Ishikawa (cell line): ENCODE results near the gene BID.
A peak's percentile ranks its signal among the peaks of the same experiment; 100 is the strongest.

Experiments
- CEBPB ChIP-seq: IDR thresholded peaks from 2 replicates; pipeline ENCODE4 v1.6.1; 2012
- CREB1 ChIP-seq: IDR thresholded peaks from 2 replicates; pipeline ENCODE4 v1.6.1; 2012; ENCODE audit warnings: low read depth
- EGR1 ChIP-seq: IDR thresholded peaks from 2 replicates; pipeline ENCODE4 v1.6.1; 2012
- EP300 ChIP-seq: IDR thresholded peaks from 2 replicates; pipeline ENCODE4 v1.6.1; 2012; ENCODE audit warnings: borderline replicate concordance
- FOXM1 ChIP-seq: IDR thresholded peaks from 2 replicates; pipeline ENCODE4 v1.6.1; 2012; ENCODE audit warnings: low read depth, borderline replicate concordance
- MAX ChIP-seq: IDR thresholded peaks from 2 replicates; pipeline ENCODE4 v1.6.1; 2012
- NFIC ChIP-seq: IDR thresholded peaks from 2 replicates; pipeline ENCODE4 v1.6.1; 2012
- RAD21 ChIP-seq: IDR thresholded peaks from 2 replicates; pipeline ENCODE4 v1.6.1; 2012; ENCODE audit warnings: low read depth
- REST ChIP-seq: IDR thresholded peaks from 2 replicates; pipeline ENCODE4 v1.6.1; 2012; ENCODE audit warnings: low read depth, mild to moderate bottlenecking
- TAF1 ChIP-seq: IDR thresholded peaks from 2 replicates; pipeline ENCODE4 v1.6.1; 2012; ENCODE audit warnings: low read depth, mild to moderate bottlenecking
- TCF12 ChIP-seq: IDR thresholded peaks from 2 replicates; pipeline ENCODE4 v1.6.1; 2012; ENCODE audit warnings: low read depth
- TEAD4 ChIP-seq: IDR thresholded peaks from 2 replicates; pipeline ENCODE4 v1.6.1; 2012
- USF1 ChIP-seq: IDR thresholded peaks from 2 replicates; pipeline ENCODE4 v1.6.1; 2012
- YY1 ChIP-seq: IDR thresholded peaks from 2 replicates; pipeline ENCODE4 v1.6.1; 2012; ENCODE audit warnings: low read depth
- ZBTB7A ChIP-seq: IDR thresholded peaks from 2 replicates; pipeline ENCODE4 v1.6.1; 2012; ENCODE audit warnings: low read depth

Gene BID

GRCh38 chr22:17769013-17769715 is 5.1 kb downstream of the BID start:
- TF ChIP-seq ZBTB7A (no peak), TAF1 (no peak), TCF12 (no peak), USF1 (no peak), EP300 (no peak), RAD21 (no peak), REST (no peak), YY1 (no peak), MAX (no peak), FOXM1 (no peak), TEAD4 (no peak), EGR1 (no peak), CEBPB (no peak), NFIC (no peak), CREB1 (no peak)

- no peak for TF ChIP-seq NFIC
- TF ChIP-seq FOXM1 = no peak
- no peak for TF ChIP-seq USF1
- TF ChIP-seq EP300 = no peak
- TF ChIP-seq MAX = no peak
- no peak for TF ChIP-seq TAF1
- TF ChIP-seq RAD21 = no peak
- TF ChIP-seq CREB1 = no peak
- no peak for TF ChIP-seq ZBTB7A
- TF ChIP-seq REST = no peak
- TF ChIP-seq YY1 = no peak
- no peak for TF ChIP-seq TCF12
- TF ChIP-seq TEAD4 = no peak
These were observed 6.8 kb downstream of the BID start for GRCh38 chr22:17767233-17768065.

GRCh38 chr22:17764036-17764435 is 10.2 kb downstream of the BID start:
- TF ChIP-seq RAD21 (no peak), MAX (no peak)

GRCh38 chr22:17761138-17761488 is 13.2 kb downstream of the BID start:
- TF ChIP-seq TEAD4 = no peak
- TF ChIP-seq FOXM1 = no peak
- TF ChIP-seq MAX = no peak
- TF ChIP-seq EP300 = no peak
- no peak for TF ChIP-seq CREB1
- no peak for TF ChIP-seq TAF1
- TF ChIP-seq TCF12 = no peak

- TF ChIP-seq MAX (no peak), RAD21 (peak; percentile 52; the same call in 1 of the 2 replicates), YY1 (no peak), CREB1 (no peak), FOXM1 (no peak)
These were observed 19.9 kb downstream of the BID start for GRCh38 chr22:17754233-17754925.
